HG03521 (cell line): ENCODE results near the gene GPR157.

Experiments
- ATAC-seq: cut with Tn5 transposase; IDR thresholded peaks from one replicate; pipeline ENCODE4 v1.9.1; 2021; ENCODE audit warnings: mild to moderate bottlenecking, moderate library complexity; ENCODE audit not compliant: unreplicated experiment

Gene GPR157

GRCh38 chr1:9066945-9067807, 61.7 kb downstream of the GPR157 start:
- no peak for ATAC-seq

GRCh38 chr1:9065213-9065751, 63.6 kb downstream of the GPR157 start:
- no peak for ATAC-seq

- no peak for ATAC-seq
Observed at GRCh38 chr1:9062846-9063245, 66.1 kb downstream of the GPR157 start.

DNA sequence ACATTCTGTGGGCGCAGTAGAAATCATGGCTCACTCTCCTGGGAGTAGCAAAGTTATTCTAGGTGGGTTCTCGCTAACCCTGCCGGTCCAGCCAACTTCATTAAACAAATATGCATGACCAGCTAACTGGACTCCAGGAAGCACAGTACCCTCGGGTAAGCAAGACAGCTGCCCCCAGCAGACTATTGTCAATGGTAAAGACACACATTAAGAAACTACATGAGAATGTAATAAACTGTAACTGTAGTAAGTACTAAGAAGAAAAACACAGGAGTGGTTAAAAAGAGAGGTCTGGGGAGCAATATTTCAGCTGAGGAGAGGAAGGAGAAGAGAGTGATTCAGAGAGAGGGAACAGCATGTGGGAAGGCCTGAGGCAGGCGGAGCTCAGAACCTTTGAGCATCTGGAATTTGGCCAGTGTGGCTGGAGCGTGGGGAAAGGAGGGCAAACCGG, 66.9 kb downstream of the GPR157 start:
- ATAC-seq, result no peak

- no peak for ATAC-seq
Observed at GRCh38 chr1:9061252-9061960, 67.5 kb downstream of the GPR157 start.

- no peak for ATAC-seq
Observed at GRCh38 chr1:9059891-9060744, 68.8 kb downstream of the GPR157 start.

DNA sequence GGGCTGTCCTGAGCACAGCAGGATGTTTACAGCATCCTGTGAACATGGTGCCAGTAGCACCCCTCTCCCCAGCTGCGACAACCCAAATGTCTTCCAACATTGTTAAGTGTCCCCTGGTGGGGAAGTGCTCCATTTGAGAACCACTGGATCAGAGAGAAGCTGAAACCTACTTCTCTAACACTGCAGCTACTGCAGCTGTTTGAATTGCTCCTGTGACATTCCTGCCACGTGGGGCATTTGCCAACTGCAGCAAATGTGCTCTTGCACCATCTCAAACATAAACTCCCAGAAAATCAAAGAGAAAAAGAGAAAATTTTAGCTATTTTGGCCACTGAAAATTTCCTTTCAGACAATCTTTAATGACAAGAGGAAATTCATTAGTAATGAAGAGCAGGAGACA, 70.4 kb downstream of the GPR157 start:
- ATAC-seq, result no peak

GRCh38 chr1:9057851-9058250, 71.1 kb downstream of the GPR157 start:
- ATAC-seq, result no peak

GRCh38 chr1:9052272-9053049, 76.4 kb downstream of the GPR157 start:
- ATAC-seq, result no peak

DNA sequence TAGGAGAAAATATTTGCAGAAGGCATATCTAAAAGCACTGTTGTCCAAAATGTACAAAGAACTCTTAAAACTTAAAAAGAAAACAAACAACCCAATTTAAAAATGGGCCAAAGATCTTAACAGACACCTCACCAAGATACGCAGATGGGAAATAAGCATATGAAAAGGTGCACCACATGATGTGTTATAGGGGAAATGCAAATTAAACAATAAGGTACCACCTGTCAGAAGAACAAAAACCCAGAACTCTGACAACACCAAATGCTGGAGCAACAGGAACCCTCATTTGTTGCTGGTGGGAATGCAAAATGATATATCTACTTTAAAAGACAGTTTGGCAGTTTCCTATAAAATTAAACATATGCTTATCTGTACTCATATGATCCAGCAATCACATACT, 77.5 kb downstream of the GPR157 start:
- no peak for ATAC-seq

- no peak for ATAC-seq
Observed at GRCh38 chr1:9050803-9051202, 78.1 kb downstream of the GPR157 start.
